ENCODE results near the gene CCDC171.
"Not testable (repeated sequence)": the region's sequence is repeated elsewhere in the genome, so short reads cannot be mapped to it uniquely, and the experiment has no call there.

The CCDC171 gene

DNA sequence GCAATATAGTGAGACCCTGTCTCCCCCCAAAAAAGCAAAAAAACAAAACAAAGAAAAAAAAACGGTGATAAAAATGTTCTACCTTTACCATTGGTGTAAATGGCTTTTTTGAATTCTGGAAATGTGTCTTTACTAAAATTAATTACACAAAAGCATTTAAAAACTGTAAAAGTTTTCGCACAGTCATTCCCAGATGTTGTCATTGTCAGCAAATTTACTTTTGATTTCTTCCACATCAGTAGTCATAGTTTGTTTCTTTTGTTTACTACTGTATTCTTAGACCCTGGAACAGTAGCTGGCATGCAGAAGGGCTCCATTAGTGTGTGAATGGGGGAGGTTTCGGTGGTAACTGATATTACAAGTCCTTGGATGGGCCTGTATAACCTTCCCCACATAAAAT lies 39.5 kb downstream of the CCDC171 start:
- Histone ChIP-seq H3K4me1 (ENCODE audit: control insufficient read depth, insufficient read depth, low read length) (no peaks in the 10 kb centered on the region), H3K36me3 (ENCODE audit: control insufficient read depth in 2 of 2, insufficient read depth in 1 of 2, low read length in 2 of 2) (no peaks in the 10 kb centered on the region), H3K9me3 (ENCODE audit: control insufficient read depth, insufficient read depth, low read depth, low read length) (no peaks in the 10 kb centered on the region), H3K4me3 (ENCODE audit: low read depth, low read length) (no peak overlapping the region), H3K27ac (ENCODE audit: extremely low read depth, low read depth, low read length) (no peak overlapping the region)
- ChIA-PET POLR2A (interaction anchor here (1.4 kb wide), 1 partner anchor 39 kb away, joined by 7 read pairs; the partner anchor contains the start of gene CCDC171), CTCF (interaction anchor here (1.0 kb wide), 1 partner anchor 382 kb away, joined by 3 read pairs; no protein-coding TSS in a partner anchor)
- TF ChIP-seq MZF1 (tag by site-specific recombination; IDR thresholded peaks at IDR 0.05; ENCODE audit: borderline replicate concordance) (no peak), TRIM28 (IDR thresholded peaks at IDR 0.05; ENCODE audit: borderline replicate concordance, low read length) (no peak), ZFP3 (tag by site-specific recombination; IDR thresholded peaks at IDR 0.05; ENCODE audit: low read depth) (no peak), ZNF521 (tag by site-specific recombination; IDR thresholded peaks at IDR 0.05) (no peak), ZNF768 (tag by site-specific recombination; IDR thresholded peaks at IDR 0.05) (no peak), ZNF146 (tag by site-specific recombination; IDR thresholded peaks at IDR 0.05) (no peak), ZNF843 (tag by site-specific recombination; IDR thresholded peaks at IDR 0.05) (no peak), HOXA7 (CRISPR knock-in tag; IDR thresholded peaks at IDR 0.05; ENCODE audit: borderline replicate concordance) (no peak), GLI4 (tag by site-specific recombination; IDR thresholded peaks at IDR 0.05) (no peak), ZNF16 (tag by site-specific recombination; IDR thresholded peaks at IDR 0.05; ENCODE audit: low read depth) (no peak), ZNF132 (tag by site-specific recombination; IDR thresholded peaks at IDR 0.05; ENCODE audit: borderline replicate concordance) (no peak), ZNF423 (tag by site-specific recombination; IDR thresholded peaks at IDR 0.05) (no peak), ZNF114 (tag by site-specific recombination; IDR thresholded peaks at IDR 0.05) (no peak), SCRT1 (tag by site-specific recombination; IDR thresholded peaks at IDR 0.05; ENCODE audit: borderline replicate concordance) (no peak), GFI1B (tag by site-specific recombination; IDR thresholded peaks at IDR 0.05) (no peak)
- TF ChIP-seq, protein P1, sequence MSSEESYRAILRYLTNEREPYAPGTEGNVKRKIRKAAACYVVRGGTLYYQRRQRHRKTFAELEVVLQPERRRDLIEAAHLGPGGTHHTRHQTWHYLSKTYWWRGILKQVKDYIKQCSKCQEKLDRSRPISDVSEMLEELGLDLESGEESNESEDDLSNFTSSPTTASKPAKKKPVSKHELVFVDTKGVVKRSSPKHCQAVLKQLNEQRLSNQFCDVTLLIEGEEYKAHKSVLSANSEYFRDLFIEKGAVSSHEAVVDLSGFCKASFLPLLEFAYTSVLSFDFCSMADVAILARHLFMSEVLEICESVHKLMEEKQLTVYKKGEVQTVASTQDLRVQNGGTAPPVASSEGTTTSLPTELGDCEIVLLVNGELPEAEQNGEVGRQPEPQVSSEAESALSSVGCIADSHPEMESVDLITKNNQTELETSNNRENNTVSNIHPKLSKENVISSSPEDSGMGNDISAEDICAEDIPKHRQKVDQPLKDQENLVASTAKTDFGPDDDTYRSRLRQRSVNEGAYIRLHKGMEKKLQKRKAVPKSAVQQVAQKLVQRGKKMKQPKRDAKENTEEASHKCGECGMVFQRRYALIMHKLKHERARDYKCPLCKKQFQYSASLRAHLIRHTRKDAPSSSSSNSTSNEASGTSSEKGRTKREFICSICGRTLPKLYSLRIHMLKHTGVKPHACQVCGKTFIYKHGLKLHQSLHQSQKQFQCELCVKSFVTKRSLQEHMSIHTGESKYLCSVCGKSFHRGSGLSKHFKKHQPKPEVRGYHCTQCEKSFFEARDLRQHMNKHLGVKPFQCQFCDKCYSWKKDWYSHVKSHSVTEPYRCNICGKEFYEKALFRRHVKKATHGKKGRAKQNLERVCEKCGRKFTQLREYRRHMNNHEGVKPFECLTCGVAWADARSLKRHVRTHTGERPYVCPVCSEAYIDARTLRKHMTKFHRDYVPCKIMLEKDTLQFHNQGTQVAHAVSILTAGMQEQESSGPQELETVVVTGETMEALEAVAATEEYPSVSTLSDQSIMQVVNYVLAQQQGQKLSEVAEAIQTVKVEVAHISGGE (tag by site-specific recombination; conservative IDR thresholded peaks at IDR 0.05; ENCODE audit: low read depth): no peak
- TF ChIP-seq, protein P2, sequence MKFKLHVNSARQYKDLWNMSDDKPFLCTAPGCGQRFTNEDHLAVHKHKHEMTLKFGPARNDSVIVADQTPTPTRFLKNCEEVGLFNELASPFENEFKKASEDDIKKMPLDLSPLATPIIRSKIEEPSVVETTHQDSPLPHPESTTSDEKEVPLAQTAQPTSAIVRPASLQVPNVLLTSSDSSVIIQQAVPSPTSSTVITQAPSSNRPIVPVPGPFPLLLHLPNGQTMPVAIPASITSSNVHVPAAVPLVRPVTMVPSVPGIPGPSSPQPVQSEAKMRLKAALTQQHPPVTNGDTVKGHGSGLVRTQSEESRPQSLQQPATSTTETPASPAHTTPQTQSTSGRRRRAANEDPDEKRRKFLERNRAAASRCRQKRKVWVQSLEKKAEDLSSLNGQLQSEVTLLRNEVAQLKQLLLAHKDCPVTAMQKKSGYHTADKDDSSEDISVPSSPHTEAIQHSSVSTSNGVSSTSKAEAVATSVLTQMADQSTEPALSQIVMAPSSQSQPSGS (tag by site-specific recombination; IDR thresholded peaks at IDR 0.05; ENCODE audit: low read depth): no peak
- TF ChIP-seq, protein P3, sequence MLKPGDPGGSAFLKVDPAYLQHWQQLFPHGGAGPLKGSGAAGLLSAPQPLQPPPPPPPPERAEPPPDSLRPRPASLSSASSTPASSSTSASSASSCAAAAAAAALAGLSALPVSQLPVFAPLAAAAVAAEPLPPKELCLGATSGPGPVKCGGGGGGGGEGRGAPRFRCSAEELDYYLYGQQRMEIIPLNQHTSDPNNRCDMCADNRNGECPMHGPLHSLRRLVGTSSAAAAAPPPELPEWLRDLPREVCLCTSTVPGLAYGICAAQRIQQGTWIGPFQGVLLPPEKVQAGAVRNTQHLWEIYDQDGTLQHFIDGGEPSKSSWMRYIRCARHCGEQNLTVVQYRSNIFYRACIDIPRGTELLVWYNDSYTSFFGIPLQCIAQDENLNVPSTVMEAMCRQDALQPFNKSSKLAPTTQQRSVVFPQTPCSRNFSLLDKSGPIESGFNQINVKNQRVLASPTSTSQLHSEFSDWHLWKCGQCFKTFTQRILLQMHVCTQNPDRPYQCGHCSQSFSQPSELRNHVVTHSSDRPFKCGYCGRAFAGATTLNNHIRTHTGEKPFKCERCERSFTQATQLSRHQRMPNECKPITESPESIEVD (tag by site-specific recombination; IDR thresholded peaks at IDR 0.05): no peak

DNA sequence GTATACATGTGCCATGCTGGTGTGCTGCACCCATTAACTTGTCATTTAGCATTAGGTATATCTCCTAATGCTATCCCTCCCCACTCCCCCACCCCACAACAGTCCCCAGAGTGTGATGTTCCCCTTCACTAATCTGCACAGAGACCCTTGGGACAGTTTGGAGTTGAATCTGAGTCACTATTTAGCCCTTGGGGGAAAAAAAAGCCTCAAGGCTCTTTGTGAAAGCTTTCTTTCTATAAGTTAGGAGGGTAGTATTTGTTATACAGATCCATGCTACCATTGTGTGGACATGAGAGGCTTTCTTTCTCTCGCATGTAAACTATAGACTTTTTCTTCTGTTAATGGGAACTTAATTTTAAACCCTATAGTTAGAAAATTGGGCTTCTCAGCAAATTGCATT lies 40.1 kb downstream of the CCDC171 start:
- H3K27ac ChIP-seq (ENCODE audit: extremely low read depth, low read depth, low read length); H3K9me3 ChIP-seq (ENCODE audit: control insufficient read depth, insufficient read depth, low read depth, low read length); POLR2A ChIA-PET; H3K36me3 ChIP-seq (ENCODE audit: control insufficient read depth in 2 of 2, insufficient read depth in 1 of 2, low read length in 2 of 2); H3K4me3 ChIP-seq (ENCODE audit: low read depth, low read length); H3K4me1 ChIP-seq (ENCODE audit: control insufficient read depth, insufficient read depth, low read length): not testable (repeated sequence)
- CTCF ChIA-PET: interaction anchor here (1.0 kb wide), 1 partner anchor 383 kb away, joined by 3 read pairs; no protein-coding TSS in a partner anchor

DNA sequence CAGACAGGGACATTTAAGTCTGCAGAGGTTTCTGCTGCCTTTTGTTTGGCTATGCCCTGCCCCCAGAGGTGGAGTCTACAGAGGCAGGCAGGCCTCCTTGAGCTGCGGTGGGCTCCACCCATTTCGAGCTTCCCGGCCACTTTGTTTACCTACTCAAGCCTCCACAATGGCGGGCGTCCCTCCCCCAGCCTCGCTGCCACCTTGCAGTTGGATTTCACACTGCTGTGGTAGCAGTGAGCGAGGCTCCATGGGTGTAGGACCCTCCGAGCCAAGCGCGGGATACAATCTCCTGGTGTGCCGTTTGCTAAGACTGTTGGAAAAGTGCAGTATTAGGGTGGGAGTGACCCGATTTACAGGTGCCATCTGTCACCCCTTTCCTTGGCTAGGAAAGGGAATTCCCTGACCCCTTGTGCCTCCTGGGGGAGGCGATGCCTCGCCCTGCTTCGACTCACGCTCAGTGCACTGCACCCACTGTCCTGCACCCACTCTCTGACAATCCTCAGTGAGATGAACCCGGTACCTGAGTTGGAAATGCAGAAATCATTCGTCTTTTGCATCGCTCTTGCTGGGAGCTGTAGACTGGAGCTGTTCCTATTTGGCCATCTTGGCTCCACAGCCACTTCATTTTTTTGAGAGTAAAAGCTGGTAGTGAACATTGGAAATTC lies 48.0 kb downstream of the CCDC171 start:
- H3K4me3 ChIP-seq (ENCODE audit: low read depth, low read length); H3K4me1 ChIP-seq (ENCODE audit: control insufficient read depth, insufficient read depth, low read length); H3K9me3 ChIP-seq (ENCODE audit: control insufficient read depth, insufficient read depth, low read depth, low read length); POLR2A ChIA-PET; H3K27ac ChIP-seq (ENCODE audit: extremely low read depth, low read depth, low read length); H3K36me3 ChIP-seq (ENCODE audit: control insufficient read depth in 2 of 2, insufficient read depth in 1 of 2, low read length in 2 of 2): not testable (repeated sequence)
- CTCF ChIA-PET: interaction anchor here (0.6 to 1.0 kb wide), 2 partner anchors 50 to 58 kb away, joined by 4 read pairs; no protein-coding TSS in a partner anchor

Measured in HEK293 (cell line).